Tibial nerve (tissue), 3 donors: ENCODE results near the gene TNFSF13.

ENCODE experiments used
- POLR2A ChIP-seq, 2 donors: fragments of 450-650 bp; IDR thresholded peaks; one replicate each; pipeline ENCODE4 v1.6.1; 2017; ENCODE audit warnings: antibody characterized with exemption in 2 of 2, mild to moderate bottlenecking in 2 of 2, moderate library complexity in 2 of 2
- TF ChIP-seq, protein P1 (sequence below), 5 experiments: fragments of 200-600 bp in 3 of 5; fragments of 450-650 bp in 2 of 5; sonication (generic) in 3 of 5; IDR thresholded peaks; one replicate each; pipeline ENCODE4 v1.5.1; 2016 to 2019; ENCODE audit warnings: antibody characterized with exemption in 5 of 5, mild to moderate bottlenecking in 3 of 5, moderate library complexity in 2 of 5

DNA sequence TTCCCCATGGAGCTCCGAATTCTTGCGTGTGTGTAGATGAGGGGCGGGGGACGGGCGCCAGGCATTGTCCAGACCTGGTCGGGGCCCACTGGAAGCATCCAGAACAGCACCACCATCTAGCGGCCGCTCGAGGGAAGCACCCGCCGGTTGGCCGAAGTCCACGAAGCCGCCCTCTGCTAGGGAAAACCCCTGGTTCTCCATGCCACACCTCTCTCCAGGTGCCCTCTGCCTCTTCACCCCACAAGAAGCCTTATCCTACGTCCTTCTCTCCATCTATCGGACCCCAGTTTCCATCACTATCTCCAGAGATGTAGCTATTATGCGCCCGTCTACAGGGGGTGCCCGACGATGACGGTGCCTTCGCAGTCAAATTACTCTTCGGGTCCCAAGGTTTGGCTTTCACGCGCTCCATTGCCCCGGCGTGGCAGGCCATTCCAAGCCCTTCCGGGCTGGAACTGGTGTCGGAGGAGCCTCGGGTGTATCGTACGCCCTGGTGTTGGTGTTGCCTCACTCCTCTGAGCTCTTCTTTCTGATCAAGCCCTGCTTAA, 2.6 kb downstream of the TNFSF13 start:
- TF ChIP-seq, protein P1, sequence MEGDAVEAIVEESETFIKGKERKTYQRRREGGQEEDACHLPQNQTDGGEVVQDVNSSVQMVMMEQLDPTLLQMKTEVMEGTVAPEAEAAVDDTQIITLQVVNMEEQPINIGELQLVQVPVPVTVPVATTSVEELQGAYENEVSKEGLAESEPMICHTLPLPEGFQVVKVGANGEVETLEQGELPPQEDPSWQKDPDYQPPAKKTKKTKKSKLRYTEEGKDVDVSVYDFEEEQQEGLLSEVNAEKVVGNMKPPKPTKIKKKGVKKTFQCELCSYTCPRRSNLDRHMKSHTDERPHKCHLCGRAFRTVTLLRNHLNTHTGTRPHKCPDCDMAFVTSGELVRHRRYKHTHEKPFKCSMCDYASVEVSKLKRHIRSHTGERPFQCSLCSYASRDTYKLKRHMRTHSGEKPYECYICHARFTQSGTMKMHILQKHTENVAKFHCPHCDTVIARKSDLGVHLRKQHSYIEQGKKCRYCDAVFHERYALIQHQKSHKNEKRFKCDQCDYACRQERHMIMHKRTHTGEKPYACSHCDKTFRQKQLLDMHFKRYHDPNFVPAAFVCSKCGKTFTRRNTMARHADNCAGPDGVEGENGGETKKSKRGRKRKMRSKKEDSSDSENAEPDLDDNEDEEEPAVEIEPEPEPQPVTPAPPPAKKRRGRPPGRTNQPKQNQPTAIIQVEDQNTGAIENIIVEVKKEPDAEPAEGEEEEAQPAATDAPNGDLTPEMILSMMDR (IDR thresholded peaks at IDR 0.05) = peak; percentile 83 to 96 (median 87)
- TF ChIP-seq POLR2A (IDR thresholded peaks at IDR 0.05) = no peak
